A549 (cell line): Measurements from ENCODE around the gene DNHD1. TPM values are rescaled to one million over a fixed set of nuclear protein-coding genes. Genes with fewer than 3 reads are reported as not detected.

Experiments used
- ATAC-seq, 2 experiments: fragments of 200-7000 bp in 1 of 2; fragments of >200 bp in 1 of 2; cut with Nextera tagmentation in 1 of 2; cut with Tn5 transposase in 1 of 2; 3 replicates each; pipeline versions ENCODE4 v1.8.0 to v1.9.1; 2018 to 2020; ENCODE audit warnings: mild to moderate bottlenecking in 1 of 2, moderate library complexity in 1 of 2
- CTCF ChIA-PET: fragments of 300-600 bp; sonication (Branson Sonifier 250); formaldehyde crosslinking; extraction: SDS; loops from one replicate; lab custom pipeline; 2021; ENCODE audit warnings: antibody characterized with exemption, inconsistent platforms; lab: Yijun Ruan, JAX
- POLR2A ChIA-PET: fragments of 350-600 bp; formaldehyde crosslinking; extraction: SDS; loops from one replicate; lab custom pipeline; 2021; ENCODE audit warnings: antibody characterized with exemption, inconsistent platforms; lab: Yijun Ruan, JAX
- DNase-seq, 2 experiments: peaks; one replicate each; pipeline versions ENCODE4 v3.0.0 to v3.0.0-alpha.2; 2011 to 2016; ENCODE audit warnings: low read depth in 1 of 2, low spot score in 1 of 2
- FAIRE-seq: peaks from 2 replicates; lab custom pipeline; 2011; peaks lifted over from hg19 to GRCh38; lab: Jason Lieb, UNC
- H3K27ac ChIP-seq, 2 experiments: fragments of >200 bp; sonication (Bioruptor Twin); formaldehyde crosslinking; 3 replicates each; pipeline ENCODE4 v1.5.1; 2016 to 2017
- H3K4me1 ChIP-seq: fragments of >200 bp; sonication (Bioruptor Twin); formaldehyde crosslinking; 3 replicates; pipeline ENCODE4 v1.6.1; 2016
- H3K4me2 ChIP-seq: fragments of >200 bp; sonication (Bioruptor Twin); formaldehyde crosslinking; 3 replicates; pipeline ENCODE4 v1.6.1; 2016
- H3K4me3 ChIP-seq: fragments of >200 bp; sonication (Bioruptor Twin); formaldehyde crosslinking; 3 replicates; pipeline ENCODE4 v1.5.1; 2016
- H3K9me3 ChIP-seq: fragments of >200 bp; sonication (Bioruptor Twin); formaldehyde crosslinking; 3 replicates; pipeline ENCODE4 v1.6.1; 2016
- BHLHE40 ChIP-seq: IDR thresholded peaks from 2 replicates; pipeline ENCODE4 v1.6.1; 2012; ENCODE audit warnings: low read depth, low read length, inconsistent platforms
- CEBPB ChIP-seq, 2 experiments: fragments of >200 bp in 1 of 2; sonication (Bioruptor Twin) in 1 of 2; formaldehyde crosslinking in 1 of 2; IDR thresholded peaks; 2 replicates each; pipeline ENCODE4 v1.6.1; 2012 to 2016
- ESRRA ChIP-seq: fragments of 150-350 bp; IDR thresholded peaks from 2 replicates; pipeline ENCODE4 v1.6.1; 2014; ENCODE audit warnings: mild to moderate bottlenecking, low read length, borderline replicate concordance
- FOSL2 ChIP-seq, 2 experiments: fragments of 450-650 bp in 1 of 2; fragments of >200 bp in 1 of 2; sonication (Bioruptor Twin) in 1 of 2; formaldehyde crosslinking; IDR thresholded peaks; 2 replicates each; pipeline versions ENCODE4 v1.5.0 to v1.6.1; 2016 to 2020; ENCODE audit warnings: mild to moderate bottlenecking in 1 of 2, moderate library complexity in 1 of 2
- FOXS1 ChIP-seq: fragments of 250-450 bp; sonication (Bioruptor Pico); IDR thresholded peaks from 2 replicates; pipeline ENCODE4 v1.5.0; 2020; ENCODE audit warnings: mild to moderate bottlenecking, moderate library complexity
- HOXA7 ChIP-seq: fragments of 250-450 bp; sonication (Bioruptor Pico); IDR thresholded peaks from 2 replicates; pipeline ENCODE4 v1.5.0; 2020; ENCODE audit warnings: mild to moderate bottlenecking, moderate library complexity
- KDM5A ChIP-seq: fragments of 200-600 bp; sonication (generic); IDR thresholded peaks from 2 replicates; pipeline ENCODE4 v1.6.1; 2016; ENCODE audit warnings: antibody characterized with exemption, mild to moderate bottlenecking
- MAFK ChIP-seq: fragments of 450-650 bp; IDR thresholded peaks from 2 replicates; pipeline ENCODE4 v1.6.1; 2014; ENCODE audit not compliant: partially characterized antibody
- MYC ChIP-seq: IDR thresholded peaks from 2 replicates; pipeline ENCODE4 v1.6.1; 2012; ENCODE audit warnings: mild to moderate bottlenecking, inconsistent platforms, low read length, improper control_type of control experiment, borderline replicate concordance
- NR3C1 ChIP-seq: fragments of >200 bp; sonication (Bioruptor Twin); formaldehyde crosslinking; IDR thresholded peaks from 3 replicates; pipeline ENCODE4 v1.6.1; 2017
- POLR2A ChIP-seq: IDR thresholded peaks from 2 replicates; pipeline ENCODE4 v1.6.1; 2012; ENCODE audit warnings: mild to moderate bottlenecking, low read length
- RARB ChIP-seq: fragments of 250-450 bp; sonication (Bioruptor Pico); IDR thresholded peaks from 2 replicates; pipeline ENCODE4 v1.8.0; 2021; ENCODE audit warnings: mild to moderate bottlenecking, moderate library complexity
- SREBF2 ChIP-seq: fragments of 450-650 bp; IDR thresholded peaks from 2 replicates; pipeline ENCODE4 v1.6.1; 2014; ENCODE audit warnings: mild to moderate bottlenecking, moderate library complexity
- ZC3H11A ChIP-seq: fragments of 450-650 bp; IDR thresholded peaks from 2 replicates; pipeline ENCODE4 v1.6.1; 2014; ENCODE audit warnings: antibody characterized with exemption, mild to moderate bottlenecking
- ZFP36 ChIP-seq: fragments of 450-650 bp; IDR thresholded peaks from 2 replicates; pipeline ENCODE4 v1.6.1; 2014; ENCODE audit warnings: borderline replicate concordance; ENCODE audit not compliant: partially characterized antibody
- WGBS: methylation state at CpG from one replicate; pipeline ENCODE4 v1.1.6; 2017; ENCODE audit errors: missing lambda C conversion rate; 5-methylcytosine and 5-hydroxymethylcytosine counted together
- polyA plus RNA-seq, 4 experiments: library from polyadenylated mRNA; depleted of rRNA in 3 of 4; stranded (reverse); fragments of >200 nt; fragmentation: RNase III in 1 of 4; extraction: RNeasy Plus Mini Kit Qiagen cat#74134 plus additional on column Dnase treatment in 1 of 4; gene quantifications; 2 replicates in 3 of 4; 3 replicates in 1 of 4; pipeline ENCODE4 v1.2.3, GENCODE V29; 2011 to 2017
- TF ChIP-seq, protein P1 (sequence below): fragments of 150-350 bp; IDR thresholded peaks from 2 replicates; pipeline ENCODE4 v1.6.1; 2014; ENCODE audit warnings: low read depth, mild to moderate bottlenecking, low read length
- TF ChIP-seq, protein P2 (sequence below): fragments of 250-450 bp; sonication (Bioruptor Pico); IDR thresholded peaks from 2 replicates; pipeline ENCODE4 v1.5.0; 2021; ENCODE audit warnings: mild to moderate bottlenecking, moderate library complexity, borderline replicate concordance
- TF ChIP-seq, protein P3 (sequence below): fragments of >200 bp; sonication (Bioruptor Twin); formaldehyde crosslinking; IDR thresholded peaks from 3 replicates; pipeline ENCODE4 v1.5.1; 2016
- TF ChIP-seq, protein P4 (sequence below): fragments of 200-600 bp; sonication (generic); IDR thresholded peaks from 2 replicates; pipeline ENCODE4 v1.6.1; 2016; ENCODE audit warnings: antibody characterized with exemption, mild to moderate bottlenecking, moderate library complexity
- TF ChIP-seq, protein P5 (sequence below): fragments of >200 bp; sonication (Bioruptor Twin); formaldehyde crosslinking; IDR thresholded peaks from 3 replicates; pipeline ENCODE4 v1.6.1; 2016

The DNHD1 gene
- polyA plus RNA-seq, 2 of the 4 experiments (the other 2 are of a cell fraction), result 6.8 to 8.6 TPM

DNA sequence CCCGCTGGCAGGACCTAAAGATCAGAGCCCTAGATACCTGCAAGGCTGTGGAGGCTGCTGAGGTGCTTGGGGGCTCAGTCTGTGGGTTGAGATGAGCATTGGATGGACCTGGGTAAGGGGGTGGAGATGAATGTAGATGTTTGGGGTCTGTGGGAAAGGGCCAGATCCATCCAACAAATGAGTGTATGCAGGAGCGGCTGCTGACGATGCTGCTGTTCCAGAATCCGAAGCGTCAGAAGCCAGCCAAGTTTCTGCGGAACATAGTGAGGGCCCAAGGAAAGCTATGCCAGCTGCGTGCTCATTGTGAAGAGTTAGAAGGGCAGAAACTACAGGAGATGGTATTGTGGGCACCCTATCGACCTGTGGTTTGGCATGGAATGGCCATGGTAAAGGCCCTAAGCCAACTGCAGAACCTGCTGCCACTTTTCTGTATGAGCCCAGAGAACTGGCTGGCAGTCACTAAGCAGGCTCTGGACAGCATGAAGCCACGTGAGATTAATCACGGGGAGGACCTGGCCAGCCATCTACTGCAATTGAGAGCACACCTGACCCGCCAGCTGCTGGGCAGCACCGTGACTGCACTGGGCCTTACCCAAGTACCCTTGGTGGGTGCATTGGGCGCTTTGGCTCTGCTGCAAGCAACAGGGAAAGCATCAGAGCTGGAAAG is 69.8 kb downstream of the DNHD1 start:
- POLR2A ChIA-PET, result no interaction called here
- WGBS, result 90% methylated on average over 13 of the region's 13 CpGs
- no peak overlapping the region for H3K4me2 ChIP-seq
- no peak for FAIRE-seq
- no peak overlapping the region for H3K4me3 ChIP-seq
- peaks cover 6% of the 10 kb centered on the region; the same call in 2 of the 3 replicates for H3K4me1 ChIP-seq
- CTCF ChIA-PET, result interaction anchor here (0.5 to 1.6 kb wide), 3 partner anchors 14 to 190 kb away, joined by 3 to 4 read pairs (median 3); no protein-coding TSS in a partner anchor
- TF ChIP-seq, protein P1, sequence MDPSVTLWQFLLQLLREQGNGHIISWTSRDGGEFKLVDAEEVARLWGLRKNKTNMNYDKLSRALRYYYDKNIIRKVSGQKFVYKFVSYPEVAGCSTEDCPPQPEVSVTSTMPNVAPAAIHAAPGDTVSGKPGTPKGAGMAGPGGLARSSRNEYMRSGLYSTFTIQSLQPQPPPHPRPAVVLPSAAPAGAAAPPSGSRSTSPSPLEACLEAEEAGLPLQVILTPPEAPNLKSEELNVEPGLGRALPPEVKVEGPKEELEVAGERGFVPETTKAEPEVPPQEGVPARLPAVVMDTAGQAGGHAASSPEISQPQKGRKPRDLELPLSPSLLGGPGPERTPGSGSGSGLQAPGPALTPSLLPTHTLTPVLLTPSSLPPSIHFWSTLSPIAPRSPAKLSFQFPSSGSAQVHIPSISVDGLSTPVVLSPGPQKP, result no peak
- TF ChIP-seq ZFP36 (no peak), FOSL2 (IDR thresholded peaks at IDR 0.05) (no peak), FOSL2 (CRISPR knock-in tag; IDR thresholded peaks at IDR 0.05) (no peak), KDM5A (no peak), HOXA7 (no peak), NR3C1 (no peak), MAFK (no peak), MYC (no peak), ESRRA (no peak), CEBPB (IDR thresholded peaks at IDR 0.05) (no peak), BHLHE40 (no peak), FOXS1 (CRISPR knock-in tag) (no peak), ZC3H11A (no peak), POLR2A (no peak), SREBF2 (no peak), RARB (CRISPR knock-in tag) (no peak)
- TF ChIP-seq, protein P2, sequence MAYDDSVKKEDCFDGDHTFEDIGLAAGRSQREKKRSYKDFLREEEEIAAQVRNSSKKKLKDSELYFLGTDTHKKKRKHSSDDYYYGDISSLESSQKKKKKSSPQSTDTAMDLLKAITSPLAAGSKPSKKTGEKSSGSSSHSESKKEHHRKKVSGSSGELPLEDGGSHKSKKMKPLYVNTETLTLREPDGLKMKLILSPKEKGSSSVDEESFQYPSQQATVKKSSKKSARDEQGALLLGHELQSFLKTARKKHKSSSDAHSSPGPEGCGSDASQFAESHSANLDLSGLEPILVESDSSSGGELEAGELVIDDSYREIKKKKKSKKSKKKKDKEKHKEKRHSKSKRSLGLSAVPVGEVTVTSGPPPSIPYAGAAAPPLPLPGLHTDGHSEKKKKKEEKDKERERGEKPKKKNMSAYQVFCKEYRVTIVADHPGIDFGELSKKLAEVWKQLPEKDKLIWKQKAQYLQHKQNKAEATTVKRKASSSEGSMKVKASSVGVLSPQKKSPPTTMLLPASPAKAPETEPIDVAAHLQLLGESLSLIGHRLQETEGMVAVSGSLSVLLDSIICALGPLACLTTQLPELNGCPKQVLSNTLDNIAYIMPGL (CRISPR knock-in tag), result no peak
- TF ChIP-seq, protein P3, sequence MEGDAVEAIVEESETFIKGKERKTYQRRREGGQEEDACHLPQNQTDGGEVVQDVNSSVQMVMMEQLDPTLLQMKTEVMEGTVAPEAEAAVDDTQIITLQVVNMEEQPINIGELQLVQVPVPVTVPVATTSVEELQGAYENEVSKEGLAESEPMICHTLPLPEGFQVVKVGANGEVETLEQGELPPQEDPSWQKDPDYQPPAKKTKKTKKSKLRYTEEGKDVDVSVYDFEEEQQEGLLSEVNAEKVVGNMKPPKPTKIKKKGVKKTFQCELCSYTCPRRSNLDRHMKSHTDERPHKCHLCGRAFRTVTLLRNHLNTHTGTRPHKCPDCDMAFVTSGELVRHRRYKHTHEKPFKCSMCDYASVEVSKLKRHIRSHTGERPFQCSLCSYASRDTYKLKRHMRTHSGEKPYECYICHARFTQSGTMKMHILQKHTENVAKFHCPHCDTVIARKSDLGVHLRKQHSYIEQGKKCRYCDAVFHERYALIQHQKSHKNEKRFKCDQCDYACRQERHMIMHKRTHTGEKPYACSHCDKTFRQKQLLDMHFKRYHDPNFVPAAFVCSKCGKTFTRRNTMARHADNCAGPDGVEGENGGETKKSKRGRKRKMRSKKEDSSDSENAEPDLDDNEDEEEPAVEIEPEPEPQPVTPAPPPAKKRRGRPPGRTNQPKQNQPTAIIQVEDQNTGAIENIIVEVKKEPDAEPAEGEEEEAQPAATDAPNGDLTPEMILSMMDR, result no peak
- TF ChIP-seq, protein P4, sequence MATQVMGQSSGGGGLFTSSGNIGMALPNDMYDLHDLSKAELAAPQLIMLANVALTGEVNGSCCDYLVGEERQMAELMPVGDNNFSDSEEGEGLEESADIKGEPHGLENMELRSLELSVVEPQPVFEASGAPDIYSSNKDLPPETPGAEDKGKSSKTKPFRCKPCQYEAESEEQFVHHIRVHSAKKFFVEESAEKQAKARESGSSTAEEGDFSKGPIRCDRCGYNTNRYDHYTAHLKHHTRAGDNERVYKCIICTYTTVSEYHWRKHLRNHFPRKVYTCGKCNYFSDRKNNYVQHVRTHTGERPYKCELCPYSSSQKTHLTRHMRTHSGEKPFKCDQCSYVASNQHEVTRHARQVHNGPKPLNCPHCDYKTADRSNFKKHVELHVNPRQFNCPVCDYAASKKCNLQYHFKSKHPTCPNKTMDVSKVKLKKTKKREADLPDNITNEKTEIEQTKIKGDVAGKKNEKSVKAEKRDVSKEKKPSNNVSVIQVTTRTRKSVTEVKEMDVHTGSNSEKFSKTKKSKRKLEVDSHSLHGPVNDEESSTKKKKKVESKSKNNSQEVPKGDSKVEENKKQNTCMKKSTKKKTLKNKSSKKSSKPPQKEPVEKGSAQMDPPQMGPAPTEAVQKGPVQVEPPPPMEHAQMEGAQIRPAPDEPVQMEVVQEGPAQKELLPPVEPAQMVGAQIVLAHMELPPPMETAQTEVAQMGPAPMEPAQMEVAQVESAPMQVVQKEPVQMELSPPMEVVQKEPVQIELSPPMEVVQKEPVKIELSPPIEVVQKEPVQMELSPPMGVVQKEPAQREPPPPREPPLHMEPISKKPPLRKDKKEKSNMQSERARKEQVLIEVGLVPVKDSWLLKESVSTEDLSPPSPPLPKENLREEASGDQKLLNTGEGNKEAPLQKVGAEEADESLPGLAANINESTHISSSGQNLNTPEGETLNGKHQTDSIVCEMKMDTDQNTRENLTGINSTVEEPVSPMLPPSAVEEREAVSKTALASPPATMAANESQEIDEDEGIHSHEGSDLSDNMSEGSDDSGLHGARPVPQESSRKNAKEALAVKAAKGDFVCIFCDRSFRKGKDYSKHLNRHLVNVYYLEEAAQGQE, result no peak
- TF ChIP-seq, protein P5, sequence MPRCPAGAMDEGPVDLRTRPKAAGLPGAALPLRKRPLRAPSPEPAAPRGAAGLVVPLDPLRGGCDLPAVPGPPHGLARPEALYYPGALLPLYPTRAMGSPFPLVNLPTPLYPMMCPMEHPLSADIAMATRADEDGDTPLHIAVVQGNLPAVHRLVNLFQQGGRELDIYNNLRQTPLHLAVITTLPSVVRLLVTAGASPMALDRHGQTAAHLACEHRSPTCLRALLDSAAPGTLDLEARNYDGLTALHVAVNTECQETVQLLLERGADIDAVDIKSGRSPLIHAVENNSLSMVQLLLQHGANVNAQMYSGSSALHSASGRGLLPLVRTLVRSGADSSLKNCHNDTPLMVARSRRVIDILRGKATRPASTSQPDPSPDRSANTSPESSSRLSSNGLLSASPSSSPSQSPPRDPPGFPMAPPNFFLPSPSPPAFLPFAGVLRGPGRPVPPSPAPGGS, result no peak
- H3K9me3 ChIP-seq, result no peaks in the 10 kb centered on the region
- no peak overlapping the region for H3K27ac ChIP-seq
- DNase-seq, result no peak
- ATAC-seq, result no peak; a peak in 1 of 6 replicates
